ENCODE results near the gene HNRNPA3. TPM values are rescaled to one million over a fixed set of nuclear protein-coding genes. Genes with fewer than 3 reads are reported as not detected.

Gene HNRNPA3
- total and polyA plus RNA-seq, 2 of the 13 experiments (the other 11 are each of a cell fraction or from before 2014, with no cell fraction given): 73.3 to 97.7 TPM

DNA sequence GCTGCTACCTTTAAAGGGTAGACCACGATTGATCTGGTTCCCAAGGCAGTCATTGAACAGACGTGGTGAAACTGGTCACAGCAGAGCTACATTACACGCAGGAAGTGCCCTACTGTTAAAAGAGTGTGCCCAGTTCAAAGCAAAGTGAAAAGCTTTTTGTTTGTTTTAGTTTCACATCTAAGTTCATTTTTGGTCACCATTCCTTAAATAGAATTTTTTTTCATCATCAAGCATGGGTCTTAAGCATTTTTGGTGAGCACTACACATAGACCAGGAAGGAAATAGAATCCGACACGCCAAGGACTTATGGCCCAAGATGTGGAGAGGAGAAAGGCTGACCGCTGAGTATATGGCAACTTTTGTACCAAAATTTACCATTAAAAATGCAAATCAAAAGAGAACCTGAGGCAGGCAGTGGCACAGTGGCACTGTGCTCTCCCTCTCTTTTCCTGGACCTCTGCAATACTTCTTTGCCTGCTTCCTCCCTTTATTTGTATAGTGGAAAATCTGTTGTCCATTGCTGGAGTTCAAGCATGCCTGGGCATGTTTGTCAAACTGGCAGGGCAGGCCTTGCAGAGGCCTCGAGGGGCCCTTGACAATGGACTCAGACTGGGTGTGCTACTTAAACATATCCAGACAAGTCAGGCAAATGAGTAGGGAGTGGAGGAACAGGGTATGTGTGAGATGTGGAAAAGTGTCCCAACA is 42.6 kb upstream of the HNRNPA3 start (continued):
- TF ChIP-seq, protein P1, sequence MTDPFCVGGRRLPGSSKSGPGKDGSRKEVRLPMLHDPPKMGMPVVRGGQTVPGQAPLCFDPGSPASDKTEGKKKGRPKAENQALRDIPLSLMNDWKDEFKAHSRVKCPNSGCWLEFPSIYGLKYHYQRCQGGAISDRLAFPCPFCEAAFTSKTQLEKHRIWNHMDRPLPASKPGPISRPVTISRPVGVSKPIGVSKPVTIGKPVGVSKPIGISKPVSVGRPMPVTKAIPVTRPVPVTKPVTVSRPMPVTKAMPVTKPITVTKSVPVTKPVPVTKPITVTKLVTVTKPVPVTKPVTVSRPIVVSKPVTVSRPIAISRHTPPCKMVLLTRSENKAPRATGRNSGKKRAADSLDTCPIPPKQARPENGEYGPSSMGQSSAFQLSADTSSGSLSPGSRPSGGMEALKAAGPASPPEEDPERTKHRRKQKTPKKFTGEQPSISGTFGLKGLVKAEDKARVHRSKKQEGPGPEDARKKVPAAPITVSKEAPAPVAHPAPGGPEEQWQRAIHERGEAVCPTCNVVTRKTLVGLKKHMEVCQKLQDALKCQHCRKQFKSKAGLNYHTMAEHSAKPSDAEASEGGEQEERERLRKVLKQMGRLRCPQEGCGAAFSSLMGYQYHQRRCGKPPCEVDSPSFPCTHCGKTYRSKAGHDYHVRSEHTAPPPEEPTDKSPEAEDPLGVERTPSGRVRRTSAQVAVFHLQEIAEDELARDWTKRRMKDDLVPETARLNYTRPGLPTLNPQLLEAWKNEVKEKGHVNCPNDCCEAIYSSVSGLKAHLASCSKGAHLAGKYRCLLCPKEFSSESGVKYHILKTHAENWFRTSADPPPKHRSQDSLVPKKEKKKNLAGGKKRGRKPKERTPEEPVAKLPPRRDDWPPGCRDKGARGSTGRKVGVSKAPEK (CRISPR knock-in tag; IDR thresholded peaks at IDR 0.05; ENCODE audit: borderline replicate concordance): no peak
- no peak for TF ChIP-seq ZNF354B (CRISPR knock-in tag; IDR thresholded peaks at IDR 0.05)
- TF ChIP-seq SMAD9 (CRISPR knock-in tag; IDR thresholded peaks at IDR 0.05): no peak
- TF ChIP-seq KAT8 (CRISPR knock-in tag; IDR thresholded peaks at IDR 0.05): peak; percentile 60; the same call in 1 of the 2 replicates
- TF ChIP-seq HCFC1 (IDR thresholded peaks at IDR 0.05; ENCODE audit: low read depth, low read length): no peak
- TF ChIP-seq SRSF1 (optimal IDR thresholded peaks at IDR 0.05; ENCODE audit: low read depth, low read length): no peak
- TF ChIP-seq CCDC6 (CRISPR knock-in tag; IDR thresholded peaks at IDR 0.05): no peak
- TF ChIP-seq HHEX (CRISPR knock-in tag; IDR thresholded peaks at IDR 0.05): peak; percentile 48; the same call in 1 of the 2 replicates
- peak; percentile 38; the same call in 1 of the 2 replicates for TF ChIP-seq PHF8 (CRISPR knock-in tag; IDR thresholded peaks at IDR 0.05)
- peak; percentile 71; the same call in 1 of the 2 replicates for TF ChIP-seq HMG20B (CRISPR knock-in tag; conservative IDR thresholded peaks at IDR 0.05)
- TF ChIP-seq, protein P2, sequence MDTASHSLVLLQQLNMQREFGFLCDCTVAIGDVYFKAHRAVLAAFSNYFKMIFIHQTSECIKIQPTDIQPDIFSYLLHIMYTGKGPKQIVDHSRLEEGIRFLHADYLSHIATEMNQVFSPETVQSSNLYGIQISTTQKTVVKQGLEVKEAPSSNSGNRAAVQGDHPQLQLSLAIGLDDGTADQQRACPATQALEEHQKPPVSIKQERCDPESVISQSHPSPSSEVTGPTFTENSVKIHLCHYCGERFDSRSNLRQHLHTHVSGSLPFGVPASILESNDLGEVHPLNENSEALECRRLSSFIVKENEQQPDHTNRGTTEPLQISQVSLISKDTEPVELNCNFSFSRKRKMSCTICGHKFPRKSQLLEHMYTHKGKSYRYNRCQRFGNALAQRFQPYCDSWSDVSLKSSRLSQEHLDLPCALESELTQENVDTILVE (CRISPR knock-in tag; IDR thresholded peaks at IDR 0.05): no peak; the same call in 1 of the 2 replicates
- TF ChIP-seq MXD1 (CRISPR knock-in tag; IDR thresholded peaks at IDR 0.05): no peak
- TF ChIP-seq AKNA (CRISPR knock-in tag; IDR thresholded peaks at IDR 0.05; ENCODE audit: borderline replicate concordance): no peak
- TF ChIP-seq ZNF274 (CRISPR knock-in tag; IDR thresholded peaks at IDR 0.05): no peak
- TF ChIP-seq, protein P3, sequence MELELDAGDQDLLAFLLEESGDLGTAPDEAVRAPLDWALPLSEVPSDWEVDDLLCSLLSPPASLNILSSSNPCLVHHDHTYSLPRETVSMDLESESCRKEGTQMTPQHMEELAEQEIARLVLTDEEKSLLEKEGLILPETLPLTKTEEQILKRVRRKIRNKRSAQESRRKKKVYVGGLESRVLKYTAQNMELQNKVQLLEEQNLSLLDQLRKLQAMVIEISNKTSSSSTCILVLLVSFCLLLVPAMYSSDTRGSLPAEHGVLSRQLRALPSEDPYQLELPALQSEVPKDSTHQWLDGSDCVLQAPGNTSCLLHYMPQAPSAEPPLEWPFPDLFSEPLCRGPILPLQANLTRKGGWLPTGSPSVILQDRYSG (CRISPR knock-in tag; IDR thresholded peaks at IDR 0.05): no peak
- no peak for TF ChIP-seq ZNF546 (CRISPR knock-in tag; conservative IDR thresholded peaks at IDR 0.05)
- TF ChIP-seq, protein P4, sequence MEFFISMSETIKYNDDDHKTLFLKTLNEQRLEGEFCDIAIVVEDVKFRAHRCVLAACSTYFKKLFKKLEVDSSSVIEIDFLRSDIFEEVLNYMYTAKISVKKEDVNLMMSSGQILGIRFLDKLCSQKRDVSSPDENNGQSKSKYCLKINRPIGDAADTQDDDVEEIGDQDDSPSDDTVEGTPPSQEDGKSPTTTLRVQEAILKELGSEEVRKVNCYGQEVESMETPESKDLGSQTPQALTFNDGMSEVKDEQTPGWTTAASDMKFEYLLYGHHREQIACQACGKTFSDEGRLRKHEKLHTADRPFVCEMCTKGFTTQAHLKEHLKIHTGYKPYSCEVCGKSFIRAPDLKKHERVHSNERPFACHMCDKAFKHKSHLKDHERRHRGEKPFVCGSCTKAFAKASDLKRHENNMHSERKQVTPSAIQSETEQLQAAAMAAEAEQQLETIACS (CRISPR knock-in tag; IDR thresholded peaks at IDR 0.05): no peak
- no peak for TF ChIP-seq RBM22 (optimal IDR thresholded peaks at IDR 0.05; ENCODE audit: low read length)

Measured in HepG2 (cell line).